TTC549 (cell line): ENCODE data around the gene MTCL1.

Experiments
- FAIRE-seq: peaks from 2 replicates; lab custom pipeline; 2012; peaks lifted over from hg19 to GRCh38; lab: Jason Lieb, UNC

Gene MTCL1

DNA sequence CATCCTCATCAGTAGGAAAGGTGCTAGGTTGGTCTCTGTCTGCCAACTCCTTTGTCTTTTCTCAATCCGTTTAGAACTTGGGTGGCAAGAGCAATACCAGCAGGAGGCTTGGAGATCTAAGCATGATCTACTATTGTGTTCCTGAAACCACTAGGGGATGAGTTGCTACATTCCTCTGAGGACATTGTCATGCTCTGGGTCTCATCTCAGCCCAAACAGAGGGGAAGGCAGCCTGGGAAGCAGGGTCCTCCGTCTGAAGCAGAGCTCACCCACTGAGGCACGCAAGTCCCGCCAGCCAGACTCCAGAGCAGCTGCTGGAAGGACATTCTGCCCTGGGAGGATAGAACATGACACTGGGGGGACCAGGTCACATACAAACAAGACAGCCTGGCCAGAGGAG is 162.9 kb downstream of the MTCL1 start:
- no peak for FAIRE-seq

DNA sequence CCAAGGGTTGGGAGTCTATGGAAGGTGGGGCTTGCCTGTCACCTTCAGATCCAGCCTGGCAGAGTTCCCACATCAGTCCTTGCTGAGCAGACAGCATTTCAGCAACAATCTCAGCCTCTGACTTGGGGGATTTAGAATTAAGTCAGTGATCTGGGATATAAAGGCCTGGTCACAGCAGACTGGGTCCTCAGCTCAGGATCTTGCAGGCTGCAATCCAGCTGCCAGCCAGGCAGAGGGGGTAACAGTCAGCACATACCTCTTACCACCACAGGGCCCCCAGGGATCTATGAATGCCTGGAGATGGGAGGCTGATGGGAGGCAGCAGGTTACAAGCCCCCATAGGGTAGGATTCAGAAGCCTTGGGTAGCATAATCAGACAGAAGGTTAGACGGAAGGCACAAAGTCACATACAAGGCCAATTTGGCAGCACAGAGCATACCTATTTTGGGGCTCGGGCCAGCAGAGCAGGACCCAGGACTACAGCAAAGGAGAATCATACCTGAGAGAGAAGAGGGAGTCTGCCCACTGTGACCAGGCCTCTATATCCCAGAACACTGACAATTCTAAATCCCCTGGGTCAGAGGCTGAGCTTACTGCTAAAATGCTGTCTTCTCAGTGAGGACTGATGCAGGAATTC is 163.5 kb downstream of the MTCL1 start:
- FAIRE-seq = no peak

DNA sequence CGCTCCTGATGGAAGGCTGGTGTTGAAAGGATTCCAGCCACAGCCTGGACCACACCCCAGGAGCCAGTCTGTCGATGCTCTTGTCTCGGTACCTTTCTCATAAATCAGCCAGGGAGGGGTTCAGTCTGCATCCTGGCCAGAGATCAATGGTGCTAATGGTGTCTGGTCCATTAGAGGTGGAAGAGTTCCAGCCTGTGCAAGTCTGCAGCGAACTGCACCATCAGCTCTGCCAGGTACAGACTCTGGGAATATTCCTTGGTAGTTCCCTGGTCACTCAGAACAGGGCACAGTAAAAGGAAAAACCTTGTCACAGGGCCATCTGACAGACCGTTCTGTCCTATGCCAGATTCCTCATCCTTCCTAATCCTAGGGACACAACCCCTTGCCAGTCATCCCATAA is 164.3 kb downstream of the MTCL1 start:
- FAIRE-seq = no peak

DNA sequence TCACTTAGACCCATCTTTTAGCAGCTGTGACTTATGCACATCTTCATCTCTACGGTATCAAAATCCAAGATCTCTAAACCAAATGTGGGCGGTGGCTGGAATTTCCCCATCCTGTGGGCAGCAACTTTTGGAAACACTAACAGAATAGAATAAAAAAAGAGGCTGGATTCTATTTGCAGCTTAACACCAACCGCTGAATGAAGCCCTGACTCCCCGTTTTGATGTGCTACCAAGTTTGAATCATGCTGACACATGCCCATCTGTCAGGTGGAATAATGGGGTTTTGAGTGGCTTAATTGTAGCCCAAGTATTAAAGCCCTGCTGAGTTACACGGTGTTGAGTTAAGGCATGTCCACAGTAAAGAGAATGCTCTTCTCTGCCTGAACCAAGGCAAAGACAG is 165.2 kb downstream of the MTCL1 start:
- no peak for FAIRE-seq

DNA sequence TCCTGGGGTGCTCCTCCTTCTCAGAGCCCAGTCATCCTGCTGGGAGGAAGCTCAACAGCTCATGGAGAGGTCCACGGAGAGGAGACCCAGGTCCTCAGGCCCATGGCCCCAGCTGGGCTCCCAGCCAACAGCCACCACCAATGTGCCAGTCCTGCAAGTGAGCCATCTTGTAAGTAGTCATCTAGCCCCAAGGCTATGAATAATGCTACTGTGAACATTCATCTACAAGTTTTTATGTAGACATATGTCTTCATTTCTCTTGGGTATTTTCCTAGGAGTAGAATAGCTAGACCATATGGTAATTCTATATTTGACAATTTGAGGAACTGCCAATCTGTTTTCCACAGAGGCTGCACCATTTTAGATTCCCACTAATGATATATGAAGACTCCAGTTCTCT is 166.1 kb downstream of the MTCL1 start:
- FAIRE-seq = no peak

DNA sequence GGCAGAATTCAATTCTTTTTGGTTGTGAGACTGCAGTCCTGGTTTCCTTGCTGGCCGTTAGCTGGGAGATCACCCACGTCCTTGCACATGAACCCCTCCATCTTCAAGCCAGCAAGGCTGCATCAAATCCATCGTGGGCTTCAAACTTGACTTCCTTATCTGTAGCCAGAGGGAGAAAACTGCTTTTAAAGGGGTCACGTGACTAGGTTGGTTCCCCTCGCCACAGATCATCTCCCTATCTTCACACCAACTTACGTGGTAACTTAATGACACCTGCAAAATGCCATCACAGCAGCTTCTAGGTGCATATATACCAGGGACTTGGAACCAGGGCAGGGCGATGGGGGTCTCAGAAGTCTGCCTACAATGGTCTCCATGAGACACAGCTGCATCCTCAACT is 169.5 kb downstream of the MTCL1 start:
- no peak for FAIRE-seq

DNA sequence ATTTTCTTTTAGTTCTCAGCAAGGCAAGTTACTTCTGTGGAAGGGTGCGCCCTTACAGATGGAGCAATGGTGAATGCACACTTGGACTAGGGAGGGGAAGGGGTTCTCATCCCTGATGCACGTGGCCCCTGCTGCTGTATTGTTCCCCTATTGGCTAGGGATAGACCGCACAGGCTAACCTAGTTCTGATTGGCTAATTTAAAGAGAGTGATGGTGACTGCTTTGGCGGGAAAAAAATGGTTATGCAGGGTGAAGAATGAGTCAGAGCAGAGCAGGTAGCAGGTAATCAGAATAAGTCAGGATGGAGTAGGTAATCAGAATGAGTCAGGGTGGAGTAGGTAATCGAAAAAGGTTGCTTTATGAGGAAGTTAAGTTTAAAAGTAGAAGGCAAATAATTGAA is 171.5 kb downstream of the MTCL1 start:
- FAIRE-seq = no peak

DNA sequence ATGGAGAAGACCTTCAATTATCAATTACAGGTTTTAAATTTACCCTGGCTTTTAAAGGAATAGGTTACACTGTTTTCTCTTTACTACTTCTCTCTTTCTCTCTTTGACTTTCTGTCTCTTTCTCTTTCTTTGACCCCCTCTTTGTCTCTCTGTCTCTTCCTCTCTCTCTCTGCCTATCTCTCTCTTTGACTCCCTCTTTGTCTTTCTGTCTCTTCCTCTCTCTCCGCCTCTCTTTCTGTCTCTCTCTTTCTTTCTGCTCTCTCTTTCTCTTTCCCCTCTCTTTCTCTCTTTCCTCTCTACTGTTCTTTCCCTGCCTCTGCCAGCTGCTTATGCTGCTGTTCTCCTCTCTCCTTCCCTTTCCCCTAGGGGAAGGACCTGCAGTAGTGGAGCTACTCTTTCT is 175.7 kb downstream of the MTCL1 start:
- no peak for FAIRE-seq
